CD4-positive, alpha-beta T cell treated with Interleukin-6 at 100 ng/mL for 8 hours (primary cell): ENCODE data around the gene SLF2.

ENCODE experiments used
- DNase-seq: peaks from one replicate; pipeline ENCODE4 v3.0.0-alpha.2; 2020; ENCODE audit warnings: mixed read lengths, low spot score

SLF2 gene

GRCh38 chr10:101000127-101000914 lies 87.6 kb downstream of the SLF2 start:
- DNase-seq = no peak

GRCh38 chr10:101000915-101001658 lies 88.3 kb downstream of the SLF2 start:
- DNase-seq = no peak

- no peak for DNase-seq
Measured at GRCh38 chr10:101001659-101002035, 88.9 kb downstream of the SLF2 start.

GRCh38 chr10:101002456-101002855 lies 89.7 kb downstream of the SLF2 start:
- DNase-seq = no peak

GRCh38 chr10:101003639-101004206 lies 91.0 kb downstream of the SLF2 start:
- no peak for DNase-seq

- no peak for DNase-seq
Measured at GRCh38 chr10:101005361-101005760, 92.6 kb downstream of the SLF2 start.

- DNase-seq = no peak
Measured at GRCh38 chr10:101005869-101006567, 93.3 kb downstream of the SLF2 start.

- DNase-seq = no peak
Measured at GRCh38 chr10:101006593-101007098, 93.9 kb downstream of the SLF2 start.

- DNase-seq = no peak
Measured at GRCh38 chr10:101007099-101007711, 94.4 kb downstream of the SLF2 start.

GRCh38 chr10:101007915-101008822 lies 95.4 kb downstream of the SLF2 start:
- no peak for DNase-seq

GRCh38 chr10:101008823-101009423 lies 96.2 kb downstream of the SLF2 start:
- no peak for DNase-seq

- DNase-seq = no peak
Measured at GRCh38 chr10:101010329-101010728, 97.6 kb downstream of the SLF2 start.

- DNase-seq = no peak
Measured at GRCh38 chr10:101011517-101012423, 99.0 kb downstream of the SLF2 start.

- DNase-seq = peak; percentile 80
Measured at GRCh38 chr10:101012525-101013364, 100.0 kb downstream of the SLF2 start.

GRCh38 chr10:101013365-101013825 lies 100.6 kb downstream of the SLF2 start:
- DNase-seq = no peak

- peak; percentile 66 for DNase-seq
Measured at GRCh38 chr10:101014230-101014884, 101.6 kb downstream of the SLF2 start.
